ENCODE results near the gene DACH1. TPM values are rescaled to one million over a fixed set of nuclear protein-coding genes. Genes with fewer than 3 reads are reported as not detected.

The DACH1 gene
- total and polyA plus RNA-seq, 9 of the 15 experiments (the other 6 are each of a cell fraction or from before 2014, with no cell fraction given): 0.04 to 0.07 (median 0.04) TPM; not detected in 2

DNA sequence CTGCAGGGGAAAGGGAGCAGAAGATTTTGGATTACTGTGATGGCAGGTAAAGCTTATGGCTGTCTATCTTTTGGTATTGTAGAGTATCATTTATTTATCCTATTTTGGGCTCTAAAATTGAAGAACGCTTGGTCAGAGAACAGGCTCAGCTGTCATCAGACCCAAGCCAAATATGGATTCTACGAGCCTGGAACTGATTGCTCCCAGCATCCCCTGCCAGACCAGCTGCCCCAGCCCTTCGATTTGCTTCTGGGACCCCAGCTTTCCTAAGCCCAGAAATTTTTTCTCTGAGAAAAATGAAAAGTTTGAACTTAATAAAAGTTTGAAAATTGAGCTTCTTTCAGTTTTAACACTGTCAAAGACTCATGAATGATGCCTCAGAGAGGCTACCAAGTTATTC, 472.8 kb downstream of the DACH1 start:
- Histone ChIP-seq H3K4me1 (replicated peaks in 1 of 2; ENCODE audit: control insufficient read depth in 2 of 2, insufficient read depth in 2 of 2, low read length in 2 of 2) (no peaks in the 10 kb centered on the region), H3K9ac (ENCODE audit: insufficient read depth in 1 of 2, low read depth in 2 of 2, low read length in 2 of 2) (no peak overlapping the region), H3K9me3 (replicated peaks; ENCODE audit: control insufficient read depth, insufficient read depth, low read depth, low read length) (no peaks in the 10 kb centered on the region), H3K79me2 (ENCODE audit: control insufficient read depth, insufficient read depth, low read length) (no peaks in the 10 kb centered on the region), H4K20me1 (replicated peaks; ENCODE audit: control insufficient read depth, insufficient read depth, low read length) (no peaks in the 10 kb centered on the region), H3K4me3 (no peak overlapping the region), H2AFZ (ENCODE audit: low read depth, low read length) (no peak overlapping the region), H3K27me3 (ENCODE audit: control insufficient read depth in 2 of 2, insufficient read depth in 2 of 2, low read length in 2 of 2) (no peaks in the 10 kb centered on the region), H3K9me1 (ENCODE audit: control insufficient read depth, insufficient read depth, low read length) (no peaks in the 10 kb centered on the region), H3K27ac (ENCODE audit: extremely low read depth, low read depth, low read length) (no peak overlapping the region), H3K4me2 (ENCODE audit: insufficient read depth, low read length) (no peak overlapping the region), H3K36me3 (ENCODE audit: control insufficient read depth, insufficient read depth, low read length) (no peaks in the 10 kb centered on the region)
- CTCF ChIA-PET (ENCODE audit: low intra/inter-chr PET ratio): no interaction called here
- DNase-seq (ENCODE audit: extremely low read depth in 1 of 4, low spot score in 3 of 4) (no peak), ATAC-seq (no peak), FAIRE-seq (no peak)
- in situ Hi-C loops (cut with MboI) (no loop called here), intact Hi-C loops (cut with micrococcal nuclease) (no loop called here)
- WGBS (ENCODE audit: insufficient coverage, low coverage, missing lambda C conversion rate): 0% methylated on average over 3 of the region's 3 CpGs
- POLR2A ChIA-PET: no interaction called here
- BruUV-seq (replicated peaks): no TSS peak
- no peak for TF ChIP-seq ZC3H11A (IDR thresholded peaks at IDR 0.05; ENCODE audit: low read depth, low read length)
- TF ChIP-seq HIVEP1 (CRISPR knock-in tag; IDR thresholded peaks at IDR 0.05): no peak
- TF ChIP-seq, protein P1, sequence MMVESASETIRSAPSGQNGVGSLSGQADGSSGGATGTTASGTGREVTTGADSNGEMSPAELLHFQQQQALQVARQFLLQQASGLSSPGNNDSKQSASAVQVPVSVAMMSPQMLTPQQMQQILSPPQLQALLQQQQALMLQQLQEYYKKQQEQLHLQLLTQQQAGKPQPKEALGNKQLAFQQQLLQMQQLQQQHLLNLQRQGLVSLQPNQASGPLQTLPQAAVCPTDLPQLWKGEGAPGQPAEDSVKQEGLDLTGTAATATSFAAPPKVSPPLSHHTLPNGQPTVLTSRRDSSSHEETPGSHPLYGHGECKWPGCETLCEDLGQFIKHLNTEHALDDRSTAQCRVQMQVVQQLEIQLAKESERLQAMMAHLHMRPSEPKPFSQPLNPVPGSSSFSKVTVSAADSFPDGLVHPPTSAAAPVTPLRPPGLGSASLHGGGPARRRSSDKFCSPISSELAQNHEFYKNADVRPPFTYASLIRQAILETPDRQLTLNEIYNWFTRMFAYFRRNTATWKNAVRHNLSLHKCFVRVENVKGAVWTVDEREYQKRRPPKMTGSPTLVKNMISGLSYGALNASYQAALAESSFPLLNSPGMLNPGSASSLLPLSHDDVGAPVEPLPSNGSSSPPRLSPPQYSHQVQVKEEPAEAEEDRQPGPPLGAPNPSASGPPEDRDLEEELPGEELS (CRISPR knock-in tag; IDR thresholded peaks at IDR 0.05; ENCODE audit: borderline replicate concordance): no peak
- TF ChIP-seq ZNF431 (CRISPR knock-in tag; IDR thresholded peaks at IDR 0.05): no peak
- no peak for TF ChIP-seq NCOR1 (IDR thresholded peaks at IDR 0.05)
- no peak for TF ChIP-seq ESRRA (IDR thresholded peaks at IDR 0.05; ENCODE audit: borderline replicate concordance, low read depth)
- TF ChIP-seq ZNF134 (CRISPR knock-in tag; conservative IDR thresholded peaks at IDR 0.05): no peak
- no peak for TF ChIP-seq HMGN3 (IDR thresholded peaks at IDR 0.05; ENCODE audit: borderline replicate concordance, extremely low read depth, insufficient read length, low read depth, low read length)
- no peak for TF ChIP-seq MED1 (CRISPR knock-in tag; IDR thresholded peaks at IDR 0.05; ENCODE audit: borderline replicate concordance)
- TF ChIP-seq, protein P2, sequence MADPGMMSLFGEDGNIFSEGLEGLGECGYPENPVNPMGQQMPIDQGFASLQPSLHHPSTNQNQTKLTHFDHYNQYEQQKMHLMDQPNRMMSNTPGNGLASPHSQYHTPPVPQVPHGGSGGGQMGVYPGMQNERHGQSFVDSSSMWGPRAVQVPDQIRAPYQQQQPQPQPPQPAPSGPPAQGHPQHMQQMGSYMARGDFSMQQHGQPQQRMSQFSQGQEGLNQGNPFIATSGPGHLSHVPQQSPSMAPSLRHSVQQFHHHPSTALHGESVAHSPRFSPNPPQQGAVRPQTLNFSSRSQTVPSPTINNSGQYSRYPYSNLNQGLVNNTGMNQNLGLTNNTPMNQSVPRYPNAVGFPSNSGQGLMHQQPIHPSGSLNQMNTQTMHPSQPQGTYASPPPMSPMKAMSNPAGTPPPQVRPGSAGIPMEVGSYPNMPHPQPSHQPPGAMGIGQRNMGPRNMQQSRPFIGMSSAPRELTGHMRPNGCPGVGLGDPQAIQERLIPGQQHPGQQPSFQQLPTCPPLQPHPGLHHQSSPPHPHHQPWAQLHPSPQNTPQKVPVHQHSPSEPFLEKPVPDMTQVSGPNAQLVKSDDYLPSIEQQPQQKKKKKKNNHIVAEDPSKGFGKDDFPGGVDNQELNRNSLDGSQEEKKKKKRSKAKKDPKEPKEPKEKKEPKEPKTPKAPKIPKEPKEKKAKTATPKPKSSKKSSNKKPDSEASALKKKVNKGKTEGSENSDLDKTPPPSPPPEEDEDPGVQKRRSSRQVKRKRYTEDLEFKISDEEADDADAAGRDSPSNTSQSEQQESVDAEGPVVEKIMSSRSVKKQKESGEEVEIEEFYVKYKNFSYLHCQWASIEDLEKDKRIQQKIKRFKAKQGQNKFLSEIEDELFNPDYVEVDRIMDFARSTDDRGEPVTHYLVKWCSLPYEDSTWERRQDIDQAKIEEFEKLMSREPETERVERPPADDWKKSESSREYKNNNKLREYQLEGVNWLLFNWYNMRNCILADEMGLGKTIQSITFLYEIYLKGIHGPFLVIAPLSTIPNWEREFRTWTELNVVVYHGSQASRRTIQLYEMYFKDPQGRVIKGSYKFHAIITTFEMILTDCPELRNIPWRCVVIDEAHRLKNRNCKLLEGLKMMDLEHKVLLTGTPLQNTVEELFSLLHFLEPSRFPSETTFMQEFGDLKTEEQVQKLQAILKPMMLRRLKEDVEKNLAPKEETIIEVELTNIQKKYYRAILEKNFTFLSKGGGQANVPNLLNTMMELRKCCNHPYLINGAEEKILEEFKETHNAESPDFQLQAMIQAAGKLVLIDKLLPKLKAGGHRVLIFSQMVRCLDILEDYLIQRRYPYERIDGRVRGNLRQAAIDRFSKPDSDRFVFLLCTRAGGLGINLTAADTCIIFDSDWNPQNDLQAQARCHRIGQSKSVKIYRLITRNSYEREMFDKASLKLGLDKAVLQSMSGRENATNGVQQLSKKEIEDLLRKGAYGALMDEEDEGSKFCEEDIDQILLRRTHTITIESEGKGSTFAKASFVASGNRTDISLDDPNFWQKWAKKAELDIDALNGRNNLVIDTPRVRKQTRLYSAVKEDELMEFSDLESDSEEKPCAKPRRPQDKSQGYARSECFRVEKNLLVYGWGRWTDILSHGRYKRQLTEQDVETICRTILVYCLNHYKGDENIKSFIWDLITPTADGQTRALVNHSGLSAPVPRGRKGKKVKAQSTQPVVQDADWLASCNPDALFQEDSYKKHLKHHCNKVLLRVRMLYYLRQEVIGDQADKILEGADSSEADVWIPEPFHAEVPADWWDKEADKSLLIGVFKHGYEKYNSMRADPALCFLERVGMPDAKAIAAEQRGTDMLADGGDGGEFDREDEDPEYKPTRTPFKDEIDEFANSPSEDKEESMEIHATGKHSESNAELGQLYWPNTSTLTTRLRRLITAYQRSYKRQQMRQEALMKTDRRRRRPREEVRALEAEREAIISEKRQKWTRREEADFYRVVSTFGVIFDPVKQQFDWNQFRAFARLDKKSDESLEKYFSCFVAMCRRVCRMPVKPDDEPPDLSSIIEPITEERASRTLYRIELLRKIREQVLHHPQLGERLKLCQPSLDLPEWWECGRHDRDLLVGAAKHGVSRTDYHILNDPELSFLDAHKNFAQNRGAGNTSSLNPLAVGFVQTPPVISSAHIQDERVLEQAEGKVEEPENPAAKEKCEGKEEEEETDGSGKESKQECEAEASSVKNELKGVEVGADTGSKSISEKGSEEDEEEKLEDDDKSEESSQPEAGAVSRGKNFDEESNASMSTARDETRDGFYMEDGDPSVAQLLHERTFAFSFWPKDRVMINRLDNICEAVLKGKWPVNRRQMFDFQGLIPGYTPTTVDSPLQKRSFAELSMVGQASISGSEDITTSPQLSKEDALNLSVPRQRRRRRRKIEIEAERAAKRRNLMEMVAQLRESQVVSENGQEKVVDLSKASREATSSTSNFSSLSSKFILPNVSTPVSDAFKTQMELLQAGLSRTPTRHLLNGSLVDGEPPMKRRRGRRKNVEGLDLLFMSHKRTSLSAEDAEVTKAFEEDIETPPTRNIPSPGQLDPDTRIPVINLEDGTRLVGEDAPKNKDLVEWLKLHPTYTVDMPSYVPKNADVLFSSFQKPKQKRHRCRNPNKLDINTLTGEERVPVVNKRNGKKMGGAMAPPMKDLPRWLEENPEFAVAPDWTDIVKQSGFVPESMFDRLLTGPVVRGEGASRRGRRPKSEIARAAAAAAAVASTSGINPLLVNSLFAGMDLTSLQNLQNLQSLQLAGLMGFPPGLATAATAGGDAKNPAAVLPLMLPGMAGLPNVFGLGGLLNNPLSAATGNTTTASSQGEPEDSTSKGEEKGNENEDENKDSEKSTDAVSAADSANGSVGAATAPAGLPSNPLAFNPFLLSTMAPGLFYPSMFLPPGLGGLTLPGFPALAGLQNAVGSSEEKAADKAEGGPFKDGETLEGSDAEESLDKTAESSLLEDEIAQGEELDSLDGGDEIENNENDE (IDR thresholded peaks at IDR 0.05; ENCODE audit: low read depth, low read length): no peak
- TF ChIP-seq TEAD1 (CRISPR knock-in tag; IDR thresholded peaks at IDR 0.05): no peak

Measured in K562 (cell line).